Immature natural killer cell (primary cell): ENCODE measurements around the gene ROCK1. TPM values are rescaled to one million over a fixed set of nuclear protein-coding genes. Genes with fewer than 3 reads are reported as not detected.
"Not testable (repeated sequence)": the region's sequence is repeated elsewhere in the genome, so short reads cannot be mapped to it uniquely, and the experiment has no call there.

ENCODE experiments used
- DNase-seq, 3 donors: peaks; one replicate each; pipeline ENCODE4 v3.0.0; 2022; ENCODE audit warnings: mixed read lengths in 1 of 3
- H3K27ac Mint-ChIP-seq, 6 donors: one replicate each; pipeline ENCODE4 v1.8.0; 2020; ENCODE audit warnings: mixed read lengths in 6 of 6, mild to moderate bottlenecking in 5 of 6, inconsistent platforms in 4 of 6, moderate library complexity in 3 of 6
- H3K27me3 Mint-ChIP-seq, 3 donors: one replicate each; pipeline ENCODE4 v1.8.0; 2020 to 2021; ENCODE audit warnings: low read depth in 3 of 3, mild to moderate bottlenecking in 3 of 3, mixed read lengths in 3 of 3, moderate library complexity in 3 of 3, inconsistent platforms in 1 of 3
- H3K36me3 Mint-ChIP-seq, 3 donors: one replicate each; pipeline ENCODE4 v1.8.0; 2020; ENCODE audit warnings: mixed read lengths in 3 of 3, inconsistent platforms in 2 of 3, mild to moderate bottlenecking in 2 of 3
- H3K4me1 Mint-ChIP-seq, 2 donors: one replicate each; pipeline ENCODE4 v1.8.0; 2020; ENCODE audit warnings: inconsistent platforms in 2 of 2, mild to moderate bottlenecking in 2 of 2, mixed read lengths in 2 of 2, moderate library complexity in 1 of 2
- H3K4me3 Mint-ChIP-seq, 5 donors: one replicate each; pipeline ENCODE4 v1.8.0; 2020; ENCODE audit warnings: mild to moderate bottlenecking in 5 of 5, mixed read lengths in 5 of 5, inconsistent platforms in 3 of 5, moderate library complexity in 3 of 5
- H3K9me3 Mint-ChIP-seq, 6 donors: one replicate each; pipeline ENCODE4 v1.8.0; 2020; ENCODE audit warnings: mild to moderate bottlenecking in 6 of 6, mixed read lengths in 6 of 6, inconsistent platforms in 4 of 6, moderate library complexity in 3 of 6
- polyA plus RNA-seq, 3 donors: library from polyadenylated mRNA; unstranded; fragments of 300-500 nt; fragmentation: Illumina TruSeq; gene quantifications; one replicate each; pipeline ENCODE4 v1.2.3, GENCODE V29; 2021

ROCK1 gene
- polyA plus RNA-seq, 3 donors from 2014 or later, result 15.3 to 56.7 (median 16.0) TPM

DNA sequence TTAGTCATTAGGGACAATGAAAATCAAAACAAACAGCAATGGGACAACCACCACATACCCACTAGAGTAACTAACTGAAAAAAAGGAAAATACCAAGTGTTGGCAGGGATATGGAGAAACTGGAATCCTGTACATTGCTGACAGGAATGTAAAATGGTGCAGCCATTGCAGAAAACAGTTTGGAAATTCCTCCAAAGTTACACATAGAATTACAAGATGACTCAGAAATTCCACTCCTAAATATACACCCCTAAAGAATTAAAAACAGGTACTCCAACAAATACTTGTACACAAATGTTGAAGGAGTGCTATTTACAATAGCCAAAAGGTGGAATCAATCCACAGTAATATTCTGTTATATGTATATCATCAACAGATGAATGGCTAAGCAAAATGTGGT is 110.9 kb downstream of the ROCK1 start:
- peaks cover 23 to 47% of the 10 kb centered on the region in 2 donors for H3K4me1 Mint-ChIP-seq
- H3K9me3 Mint-ChIP-seq, result no peaks in the 10 kb centered on the region
- H3K36me3 Mint-ChIP-seq, result peaks cover 12 to 36% (median 21%) of the 10 kb centered on the region in 3 donors
- peaks cover 0 to 1% (median 0%) of the 10 kb centered on the region in 3 donors for H3K27me3 Mint-ChIP-seq
- peak overlapping the region in 1 of 6 donors; percentile 83 for H3K27ac Mint-ChIP-seq
- H3K4me3 Mint-ChIP-seq, result no peak overlapping the region
- no peak for DNase-seq

DNA sequence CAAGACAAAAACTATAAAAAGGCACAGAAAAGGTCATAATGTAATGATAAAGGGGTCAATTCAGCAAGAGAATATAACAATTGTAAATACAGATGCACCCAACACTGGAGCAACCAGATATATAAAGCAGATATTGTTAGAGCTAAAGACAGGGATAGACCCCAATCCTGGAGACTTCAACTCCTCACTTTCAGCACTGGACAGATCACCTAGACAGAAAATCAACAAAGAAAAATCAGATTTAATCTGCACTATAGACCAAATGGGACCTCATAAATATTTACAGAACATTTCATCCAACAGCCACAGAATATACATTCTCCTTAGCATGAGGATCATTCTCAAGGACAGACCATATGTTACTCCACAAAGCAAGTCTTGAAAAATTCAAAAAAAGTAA is 114.2 kb downstream of the ROCK1 start:
- H3K27ac Mint-ChIP-seq, result no peak overlapping the region
- H3K9me3 Mint-ChIP-seq, result no peaks in the 10 kb centered on the region
- H3K4me3 Mint-ChIP-seq, result no peak overlapping the region
- no peaks in the 10 kb centered on the region for H3K27me3 Mint-ChIP-seq
- no peak for DNase-seq
- H3K4me1 Mint-ChIP-seq, result peaks cover 27 to 47% of the 10 kb centered on the region in 2 donors
- H3K36me3 Mint-ChIP-seq, result peaks cover 7 to 26% (median 21%) of the 10 kb centered on the region in 3 donors

DNA sequence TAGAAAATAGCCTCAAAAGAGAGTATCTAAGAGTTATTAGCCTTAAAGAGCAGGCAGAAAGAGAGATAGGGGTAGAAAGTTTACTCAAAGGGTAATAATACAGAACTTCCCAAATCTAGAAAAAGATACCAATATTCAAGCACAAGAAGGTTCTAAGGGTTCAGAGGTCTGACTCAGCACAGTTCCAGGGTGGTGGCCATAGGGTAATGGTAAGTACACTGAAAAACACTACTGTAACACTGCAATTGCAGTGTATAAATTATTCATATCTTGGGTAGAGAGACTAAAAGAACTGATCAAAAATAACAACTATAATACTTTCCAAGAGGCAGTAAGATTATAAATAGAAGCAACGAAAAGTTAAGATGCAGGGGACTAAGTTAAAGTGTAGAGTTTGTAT is 115.2 kb downstream of the ROCK1 start:
- H3K27me3 Mint-ChIP-seq, result no peaks in the 10 kb centered on the region
- H3K9me3 Mint-ChIP-seq, result no peaks in the 10 kb centered on the region
- H3K4me1 Mint-ChIP-seq, result peaks cover 26 to 47% of the 10 kb centered on the region in 2 donors
- no peak overlapping the region for H3K4me3 Mint-ChIP-seq
- no peak for DNase-seq
- peaks cover 7 to 26% (median 18%) of the 10 kb centered on the region in 3 donors for H3K36me3 Mint-ChIP-seq
- peak overlapping the region in 2 of 6 donors; percentile 4 to 44 for H3K27ac Mint-ChIP-seq

DNA sequence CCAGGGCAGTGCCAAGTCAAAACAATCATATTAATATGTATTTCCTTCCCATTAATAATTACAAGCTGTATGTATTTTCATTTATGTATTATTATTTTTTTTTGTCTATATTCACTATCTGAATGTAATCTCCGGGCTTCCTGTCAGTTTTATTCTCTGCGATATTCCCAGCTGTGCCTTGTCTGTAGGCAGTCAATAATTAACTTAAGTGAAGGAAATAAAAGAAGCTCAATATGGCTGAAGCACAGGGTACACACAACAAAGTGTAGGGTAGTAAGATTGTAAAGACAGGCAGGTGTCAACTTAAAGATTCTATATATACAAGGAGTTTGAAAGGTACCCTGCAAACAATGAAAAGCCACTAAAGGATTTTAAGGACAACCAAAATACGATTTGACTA is 122.9 kb downstream of the ROCK1 start:
- Mint-ChIP-seq H3K4me3 (no peak overlapping the region), H3K4me1 (peaks cover 0 to 16% of the 10 kb centered on the region in 2 donors), H3K9me3 (no peaks in the 10 kb centered on the region), H3K27ac (peak overlapping the region in 1 of 6 donors; percentile 64), H3K36me3 (peaks cover 14 to 29% (median 29%) of the 10 kb centered on the region in 3 donors), H3K27me3 (peaks cover 0 to 2% (median 0%) of the 10 kb centered on the region in 3 donors)
- no peak for DNase-seq

DNA sequence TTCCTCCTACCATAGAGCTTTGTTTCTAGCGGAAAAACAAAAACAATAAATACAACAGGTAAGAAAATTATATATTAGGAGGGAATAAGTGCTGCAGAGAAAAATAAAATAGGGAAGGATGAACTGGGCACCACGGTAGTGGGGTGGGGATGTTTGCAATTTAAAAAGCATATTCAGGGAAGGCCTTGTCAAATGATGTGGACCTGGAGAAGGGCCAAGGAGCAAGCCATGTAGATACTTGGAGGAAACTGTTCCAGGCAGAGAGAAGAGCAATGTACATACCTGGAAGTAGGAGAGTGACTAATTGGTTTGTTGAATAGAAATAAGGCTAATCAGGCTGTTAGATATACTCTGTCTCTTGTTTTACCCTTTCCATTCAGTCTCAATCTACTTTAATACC is 136.5 kb downstream of the ROCK1 start:
- peaks cover 3 to 21% of the 10 kb centered on the region in 2 donors for H3K4me1 Mint-ChIP-seq
- H3K4me3 Mint-ChIP-seq, result no peak overlapping the region
- no peaks in the 10 kb centered on the region for H3K9me3 Mint-ChIP-seq
- H3K27ac Mint-ChIP-seq, result peak overlapping the region in 3 of 6 donors; percentile 3 to 70 (median 15)
- H3K27me3 Mint-ChIP-seq, result peaks cover 0 to 4% (median 2%) of the 10 kb centered on the region in 3 donors
- no peak for DNase-seq
- peaks cover 18 to 51% (median 27%) of the 10 kb centered on the region in 3 donors for H3K36me3 Mint-ChIP-seq

DNA sequence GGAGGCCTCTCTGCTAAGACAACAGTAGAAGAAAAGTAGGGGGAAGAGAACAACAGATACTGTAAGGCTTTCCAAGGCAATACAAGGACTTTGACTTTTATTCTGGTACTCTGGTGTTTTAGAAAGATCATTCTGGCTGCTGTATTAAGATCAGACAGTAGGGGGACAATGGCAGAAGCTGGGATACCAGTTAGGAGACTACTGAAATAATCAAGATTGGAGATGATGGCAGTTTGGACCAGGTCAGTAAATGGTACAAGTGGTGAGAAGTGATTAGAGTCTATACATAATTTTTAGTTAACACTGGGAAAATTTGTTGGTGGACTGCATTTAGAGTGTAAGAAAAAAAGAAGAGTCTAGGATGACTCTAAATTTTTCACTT is 139.7 kb downstream of the ROCK1 start:
- no peaks in the 10 kb centered on the region for H3K9me3 Mint-ChIP-seq
- peaks cover 0 to 4% (median 2%) of the 10 kb centered on the region in 3 donors for H3K27me3 Mint-ChIP-seq
- H3K4me3 Mint-ChIP-seq, result no peak overlapping the region
- H3K4me1 Mint-ChIP-seq, result peaks cover 3 to 17% of the 10 kb centered on the region in 2 donors
- peak overlapping the region in 4 of 6 donors; percentile 1 to 5 (median 2) for H3K27ac Mint-ChIP-seq
- peak; percentile 9 to 11 (median 11) for DNase-seq
- H3K36me3 Mint-ChIP-seq, result peaks cover 17 to 55% (median 22%) of the 10 kb centered on the region in 3 donors

DNA sequence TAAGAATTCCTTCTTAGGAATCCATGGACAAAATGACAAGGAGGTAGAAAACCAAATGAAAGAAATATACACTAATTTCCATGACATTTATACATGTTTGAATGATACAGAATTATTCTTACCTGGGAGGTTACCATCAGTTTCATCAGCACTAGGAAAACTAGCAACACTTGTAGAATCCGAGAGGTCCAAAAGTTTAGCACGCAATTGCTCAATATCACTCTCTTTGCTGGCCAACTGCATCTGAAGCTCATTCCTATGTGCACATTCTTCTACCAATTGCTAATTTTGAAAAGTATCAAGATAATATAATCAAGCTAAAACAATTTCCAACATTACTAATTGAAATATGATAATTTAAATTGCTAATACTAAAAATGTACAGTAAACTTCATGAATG is 144.8 kb downstream of the ROCK1 start:
- DNase-seq, result no peak
- Mint-ChIP-seq H3K27ac (peak overlapping the region in 2 of 6 donors; percentile 3 to 57), H3K27me3 (peaks cover 0 to under 1% (median 0%) of the 10 kb centered on the region in 3 donors), H3K36me3 (peaks cover 16 to 36% (median 19%) of the 10 kb centered on the region in 3 donors), H3K9me3 (no peaks in the 10 kb centered on the region), H3K4me1 (peaks cover 3 to 10% of the 10 kb centered on the region in 2 donors), H3K4me3 (no peak overlapping the region)

GRCh38 chr18:20963027-20963426 is 148.6 kb downstream of the ROCK1 start:
- Mint-ChIP-seq H3K27ac (peak overlapping the region in 1 of 6 donors; percentile 45), H3K9me3 (no peaks in the 10 kb centered on the region), H3K4me3 (no peak overlapping the region), H3K27me3 (no peaks in the 10 kb centered on the region), H3K36me3 (peaks cover 12 to 29% (median 12%) of the 10 kb centered on the region in 3 donors), H3K4me1 (peaks cover 0 to 16% of the 10 kb centered on the region in 2 donors)
- DNase-seq, result no peak

- H3K27ac Mint-ChIP-seq, result no peak overlapping the region
- peaks cover 0 to 1% (median 0%) of the 10 kb centered on the region in 3 donors for H3K27me3 Mint-ChIP-seq
- H3K36me3 Mint-ChIP-seq, result peaks cover 8 to 28% (median 18%) of the 10 kb centered on the region in 3 donors
- DNase-seq, result no peak
- no peaks in the 10 kb centered on the region for H3K9me3 Mint-ChIP-seq
- no peak overlapping the region for H3K4me3 Mint-ChIP-seq
- H3K4me1 Mint-ChIP-seq, result peaks cover 0 to 16% of the 10 kb centered on the region in 2 donors
These were observed 150.9 kb downstream of the ROCK1 start for GRCh38 chr18:20960735-20961134.

- not testable (repeated sequence) for H3K27ac Mint-ChIP-seq, H3K4me3 Mint-ChIP-seq, DNase-seq, H3K9me3 Mint-ChIP-seq, H3K27me3 Mint-ChIP-seq, H3K4me1 Mint-ChIP-seq
- peaks cover 1 to 12% (median 4%) of the 10 kb centered on the region in 3 donors for H3K36me3 Mint-ChIP-seq
These were observed 160.8 kb downstream of the ROCK1 start for GRCh38 chr18:20950827-20951226.

Other genes with a start within 250 kb of the ROCK1 start
- gene GREB1L, start 130.4 kb upstream of the ROCK1 start, polyA plus RNA-seq, result under 1 TPM in 1 of 3 donors, not detected in 2; 0.21 TPM